PC-3 (cell line): ENCODE measurements around the gene TOP2B. TPM values are rescaled to one million over a fixed set of nuclear protein-coding genes. Genes with fewer than 3 reads are reported as not detected.

Source experiments
- ATAC-seq: fragments of 200-7000 bp; cut with Tn5 transposase; 2 replicates; pipeline ENCODE4 v1.9.1; 2020; ENCODE audit warnings: mild to moderate bottlenecking, moderate library complexity
- BruUV-seq: library from RNA; stranded (reverse); fragments of 400-500 nt; replicated peaks from 2 replicates; lab custom pipeline; 2021; lab: Mats Ljungman, UMichigan
- CTCF ChIA-PET: fragments of 300-600 bp; sonication (Branson Sonifier 250); formaldehyde crosslinking; loops from one replicate; lab custom pipeline; 2022; ENCODE audit warnings: antibody characterized with exemption; lab: Charles Lee
- POLR2A ChIA-PET: fragments of 300-600 bp; sonication (Branson Sonifier 250); formaldehyde crosslinking; loops from one replicate; lab custom pipeline; 2022; ENCODE audit warnings: antibody characterized with exemption; ENCODE audit not compliant: unreplicated experiment; lab: Charles Lee
- DNase-seq: peaks from one replicate; pipeline ENCODE4 v3.0.0-alpha.2; 2015
- H2AFZ ChIP-seq: fragments of 300-600 bp; sonication (generic); 2 replicates; pipeline ENCODE4 v1.6.0; 2016; ENCODE audit warnings: antibody characterized with exemption, low read length
- H3F3A ChIP-seq: fragments of 300-600 bp; sonication (generic); one replicate; pipeline ENCODE4 v1.6.0; 2017; ENCODE audit warnings: antibody characterized with exemption, low read length, control low read depth, mild to moderate bottlenecking; ENCODE audit not compliant: unreplicated experiment
- H3K27ac ChIP-seq: fragments of 300-600 bp; sonication (generic); 2 replicates; pipeline ENCODE4 v1.5.1; 2016; ENCODE audit warnings: mild to moderate bottlenecking, low read length
- H3K27me3 ChIP-seq: fragments of 300-600 bp; sonication (generic); 2 replicates; pipeline ENCODE4 v1.6.1; 2016; ENCODE audit warnings: low read length, mixed read lengths
- H3K36me3 ChIP-seq: fragments of 300-600 bp; sonication (generic); 2 replicates; pipeline ENCODE4 v1.6.1; 2016; ENCODE audit warnings: low read depth, mixed run types, low read length, mixed read lengths
- H3K4me1 ChIP-seq: fragments of 300-600 bp; sonication (generic); 2 replicates; pipeline ENCODE4 v1.5.1; 2016; ENCODE audit warnings: low read length; ENCODE audit not compliant: insufficient read depth
- H3K4me2 ChIP-seq: fragments of 300-600 bp; sonication (generic); 2 replicates; pipeline ENCODE4 v1.6.0; 2016; ENCODE audit warnings: low read length
- H3K4me3 ChIP-seq: fragments of 300-600 bp; sonication (generic); 2 replicates; pipeline ENCODE4 v1.5.1; 2016; ENCODE audit warnings: mild to moderate bottlenecking, low read length, mixed read lengths
- H3K79me2 ChIP-seq: fragments of 300-600 bp; sonication (generic); 2 replicates; pipeline ENCODE4 v1.6.1; 2017; ENCODE audit warnings: low read length, mixed read lengths
- H3K9ac ChIP-seq: fragments of 300-600 bp; sonication (generic); 2 replicates; pipeline ENCODE4 v1.6.0; 2016; ENCODE audit warnings: mild to moderate bottlenecking, low read length
- H3K9me2 ChIP-seq: fragments of 300-600 bp; sonication (generic); replicated peaks from 2 replicates; pipeline ENCODE4 v1.6.1; 2016; ENCODE audit warnings: mixed run types, low read length, mixed read lengths
- H3K9me3 ChIP-seq: fragments of 300-600 bp; sonication (generic); 2 replicates; pipeline ENCODE4 v1.6.1; 2016; ENCODE audit warnings: low read length, mixed read lengths
- H4K20me1 ChIP-seq: fragments of 300-600 bp; sonication (generic); 2 replicates; pipeline ENCODE4 v1.6.1; 2016; ENCODE audit warnings: low read length, mixed read lengths
- EZH2 ChIP-seq: fragments of 300-600 bp; sonication (generic); IDR thresholded peaks from one replicate; pipeline ENCODE4 v1.6.1; 2017; ENCODE audit warnings: antibody characterized with exemption, mild to moderate bottlenecking, low read length; ENCODE audit not compliant: unreplicated experiment
- EZH2phosphoT487 ChIP-seq: fragments of 300-600 bp; sonication (generic); IDR thresholded peaks from 2 replicates; pipeline ENCODE4 v1.6.1; 2018; ENCODE audit warnings: mild to moderate bottlenecking, antibody characterized with exemption, low read length, borderline replicate concordance
- intact Hi-C: fragments of 100-400 bp; cut with micrococcal nuclease; formaldehyde crosslinking; loops from 2 replicates; pipeline ENCODE4 v1.9.0; 2023
- total RNA-seq: library from RNA; depleted of rRNA; stranded (reverse); fragments of >200 nt; gene quantifications from 2 replicates; pipeline ENCODE4 v1.2.3, GENCODE V29; 2014
- TF ChIP-seq, protein P1 (sequence below): fragments of 300-600 bp; sonication (generic); conservative IDR thresholded peaks from 2 replicates; pipeline ENCODE4 v1.5.1; 2017; ENCODE audit warnings: antibody characterized with exemption, low read depth, mild to moderate bottlenecking, low read length

Gene TOP2B
- total RNA-seq, 1 experiment from 2014 or later = 79.0 TPM

DNA sequence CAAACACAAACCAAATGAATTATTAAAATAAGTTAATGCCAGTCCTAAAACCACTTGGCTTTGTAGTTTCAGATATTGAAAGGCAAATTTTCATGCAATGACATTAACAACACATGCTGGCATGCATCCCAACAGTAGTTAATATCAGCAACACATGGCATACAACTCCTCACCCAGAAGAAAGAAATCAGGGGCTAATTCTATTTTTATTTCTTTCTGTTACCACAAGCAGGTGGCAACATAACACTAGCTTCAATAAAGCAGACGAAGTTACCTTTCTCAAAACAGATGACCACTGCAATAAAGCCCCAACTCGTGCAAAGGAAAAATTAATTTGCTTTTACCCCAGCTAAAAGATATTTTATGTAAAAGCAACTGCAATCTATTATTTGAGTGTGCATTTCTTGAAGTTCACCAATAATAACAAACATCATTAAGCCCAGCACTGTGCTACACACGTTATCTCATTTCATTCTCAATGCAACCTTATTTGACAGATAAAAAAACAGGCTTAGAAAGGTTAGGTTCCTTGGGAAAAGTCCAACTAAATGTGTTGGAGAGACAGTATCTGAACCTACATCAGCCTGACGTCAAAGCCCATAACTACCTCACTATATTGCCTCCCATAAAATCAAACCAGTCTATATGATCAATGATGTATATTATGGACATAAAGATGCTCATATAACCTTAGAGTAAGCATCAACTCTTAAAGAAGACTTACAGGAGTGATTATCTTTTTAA is 2.8 kb downstream of the TOP2B start:
- Histone ChIP-seq H3K36me3 (no peaks in the 10 kb centered on the region), H4K20me1 (peaks cover 26% of the 10 kb centered on the region), H3K79me2 (peaks cover 69% of the 10 kb centered on the region), H3K4me1 (peaks cover 14% of the 10 kb centered on the region), H3F3A (no peaks in the 10 kb centered on the region), H3K27me3 (no peaks in the 10 kb centered on the region), H2AFZ (no peak overlapping the region), H3K9me2 (no peaks in the 10 kb centered on the region), H3K9me3 (no peaks in the 10 kb centered on the region), H3K4me2 (peak overlapping the region; percentile 96), H3K27ac (no peak overlapping the region), H3K9ac (peak overlapping the region; percentile 83; the same call in 1 of the 2 replicates), H3K4me3 (peak overlapping the region; percentile 86)
- DNase-seq = peak; percentile 10
- BruUV-seq = no TSS peak
- ATAC-seq = no peak
- ChIA-PET CTCF (interaction anchor here (0.6 kb wide), 1 partner anchor 287 kb away, joined by 3 read pairs; no protein-coding TSS in a partner anchor), POLR2A (interaction anchor here (0.6 kb wide), 2 partner anchors 121 to 170 kb away, joined by 5 to 6 read pairs; partner anchors contain the start of gene NGLY1)
- intact Hi-C loops = loop anchor here (2.0 to 5.0 kb wide), 3 partner anchors 13 to 85 kb away; no protein-coding TSS in a partner anchor
- TF ChIP-seq EZH2 (no peak), EZH2phosphoT487 (no peak)
- TF ChIP-seq, protein P1, sequence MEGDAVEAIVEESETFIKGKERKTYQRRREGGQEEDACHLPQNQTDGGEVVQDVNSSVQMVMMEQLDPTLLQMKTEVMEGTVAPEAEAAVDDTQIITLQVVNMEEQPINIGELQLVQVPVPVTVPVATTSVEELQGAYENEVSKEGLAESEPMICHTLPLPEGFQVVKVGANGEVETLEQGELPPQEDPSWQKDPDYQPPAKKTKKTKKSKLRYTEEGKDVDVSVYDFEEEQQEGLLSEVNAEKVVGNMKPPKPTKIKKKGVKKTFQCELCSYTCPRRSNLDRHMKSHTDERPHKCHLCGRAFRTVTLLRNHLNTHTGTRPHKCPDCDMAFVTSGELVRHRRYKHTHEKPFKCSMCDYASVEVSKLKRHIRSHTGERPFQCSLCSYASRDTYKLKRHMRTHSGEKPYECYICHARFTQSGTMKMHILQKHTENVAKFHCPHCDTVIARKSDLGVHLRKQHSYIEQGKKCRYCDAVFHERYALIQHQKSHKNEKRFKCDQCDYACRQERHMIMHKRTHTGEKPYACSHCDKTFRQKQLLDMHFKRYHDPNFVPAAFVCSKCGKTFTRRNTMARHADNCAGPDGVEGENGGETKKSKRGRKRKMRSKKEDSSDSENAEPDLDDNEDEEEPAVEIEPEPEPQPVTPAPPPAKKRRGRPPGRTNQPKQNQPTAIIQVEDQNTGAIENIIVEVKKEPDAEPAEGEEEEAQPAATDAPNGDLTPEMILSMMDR = peak; percentile 35; the same call in 1 of the 2 replicates

DNA sequence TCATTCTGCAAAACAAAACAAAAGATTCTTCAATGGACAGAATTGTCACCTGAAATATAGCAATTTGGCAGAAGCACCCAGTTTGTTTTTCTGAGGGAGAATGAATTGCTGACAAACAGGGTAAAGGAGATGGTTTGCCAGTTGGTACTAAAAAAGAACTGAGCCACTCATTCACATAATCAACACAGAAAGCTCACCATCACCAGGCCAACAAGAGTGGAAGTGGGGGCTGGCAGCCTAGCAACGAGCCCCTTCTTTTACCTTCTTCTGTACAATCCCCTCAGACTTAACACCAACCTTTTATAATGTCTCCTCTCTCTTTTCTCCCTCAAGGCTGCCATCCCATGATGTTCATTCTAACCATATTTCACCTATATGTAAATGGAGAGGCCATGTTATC is 5.9 kb downstream of the TOP2B start:
- H3K4me1 ChIP-seq = peaks cover 9% of the 10 kb centered on the region
- H3F3A ChIP-seq = no peaks in the 10 kb centered on the region
- intact Hi-C loops = no loop called here
- no peaks in the 10 kb centered on the region for H3K9me3 ChIP-seq
- DNase-seq = no peak
- no peak overlapping the region for H3K4me2 ChIP-seq
- BruUV-seq = no TSS peak
- H2AFZ ChIP-seq = no peak overlapping the region
- H3K4me3 ChIP-seq = no peak overlapping the region
- H3K79me2 ChIP-seq = peaks cover 93% of the 10 kb centered on the region
- H3K36me3 ChIP-seq = no peaks in the 10 kb centered on the region
- TF ChIP-seq, protein P1 = no peak
- no peak for TF ChIP-seq EZH2phosphoT487
- no peak for TF ChIP-seq EZH2
- H3K9me2 ChIP-seq = no peaks in the 10 kb centered on the region
- ChIA-PET CTCF (no interaction called here), POLR2A (no interaction called here)
- no peak overlapping the region for H3K27ac ChIP-seq
- no peak for ATAC-seq
- no peaks in the 10 kb centered on the region for H3K27me3 ChIP-seq
- no peak overlapping the region for H3K9ac ChIP-seq
- H4K20me1 ChIP-seq = peaks cover 37% of the 10 kb centered on the region

GRCh38 chr3:25657293-25657692 is 7.4 kb downstream of the TOP2B start:
- peaks cover 22% of the 10 kb centered on the region for H4K20me1 ChIP-seq
- no peaks in the 10 kb centered on the region for H3K27me3 ChIP-seq
- CTCF ChIA-PET = no interaction called here
- H3K27ac ChIP-seq = no peak overlapping the region
- TF ChIP-seq, protein P1 = no peak
- no peak for TF ChIP-seq EZH2
- no peak for TF ChIP-seq EZH2phosphoT487
- H3F3A ChIP-seq = no peaks in the 10 kb centered on the region
- ATAC-seq (peak; percentile 20; the same call in 1 of the 2 replicates), DNase-seq (no peak)
- H3K9me2 ChIP-seq = no peaks in the 10 kb centered on the region
- H3K4me2 ChIP-seq = no peak overlapping the region
- H3K9me3 ChIP-seq = no peaks in the 10 kb centered on the region
- peaks cover 93% of the 10 kb centered on the region for H3K79me2 ChIP-seq
- BruUV-seq = no TSS peak
- H3K4me3 ChIP-seq = no peak overlapping the region
- intact Hi-C loops = no loop called here
- no peaks in the 10 kb centered on the region for H3K36me3 ChIP-seq
- peaks cover 8% of the 10 kb centered on the region for H3K4me1 ChIP-seq
- no peak overlapping the region for H3K9ac ChIP-seq
- H2AFZ ChIP-seq = no peak overlapping the region
- POLR2A ChIA-PET = no interaction called here
